Ishikawa (cell line): Measurements from ENCODE around the gene BRD7.

Experiments used
- CEBPB ChIP-seq: IDR thresholded peaks from 2 replicates; pipeline ENCODE4 v1.6.1; 2012
- CREB1 ChIP-seq: IDR thresholded peaks from 2 replicates; pipeline ENCODE4 v1.6.1; 2012; ENCODE audit warnings: low read depth
- EGR1 ChIP-seq: IDR thresholded peaks from 2 replicates; pipeline ENCODE4 v1.6.1; 2012
- EP300 ChIP-seq: IDR thresholded peaks from 2 replicates; pipeline ENCODE4 v1.6.1; 2012; ENCODE audit warnings: borderline replicate concordance
- FOXM1 ChIP-seq: IDR thresholded peaks from 2 replicates; pipeline ENCODE4 v1.6.1; 2012; ENCODE audit warnings: low read depth, borderline replicate concordance
- MAX ChIP-seq: IDR thresholded peaks from 2 replicates; pipeline ENCODE4 v1.6.1; 2012
- NFIC ChIP-seq: IDR thresholded peaks from 2 replicates; pipeline ENCODE4 v1.6.1; 2012
- RAD21 ChIP-seq: IDR thresholded peaks from 2 replicates; pipeline ENCODE4 v1.6.1; 2012; ENCODE audit warnings: low read depth
- REST ChIP-seq: IDR thresholded peaks from 2 replicates; pipeline ENCODE4 v1.6.1; 2012; ENCODE audit warnings: low read depth, mild to moderate bottlenecking
- TAF1 ChIP-seq: IDR thresholded peaks from 2 replicates; pipeline ENCODE4 v1.6.1; 2012; ENCODE audit warnings: low read depth, mild to moderate bottlenecking
- TCF12 ChIP-seq: IDR thresholded peaks from 2 replicates; pipeline ENCODE4 v1.6.1; 2012; ENCODE audit warnings: low read depth
- TEAD4 ChIP-seq: IDR thresholded peaks from 2 replicates; pipeline ENCODE4 v1.6.1; 2012
- USF1 ChIP-seq: IDR thresholded peaks from 2 replicates; pipeline ENCODE4 v1.6.1; 2012
- YY1 ChIP-seq: IDR thresholded peaks from 2 replicates; pipeline ENCODE4 v1.6.1; 2012; ENCODE audit warnings: low read depth
- ZBTB7A ChIP-seq: IDR thresholded peaks from 2 replicates; pipeline ENCODE4 v1.6.1; 2012; ENCODE audit warnings: low read depth

Gene BRD7

GRCh38 chr16:50384500-50385135, 15.8 kb upstream of the BRD7 start:
- TF ChIP-seq RAD21 (no peak), REST (no peak), TAF1 (no peak), EP300 (no peak), MAX (no peak), CREB1 (no peak), USF1 (no peak)

- TF ChIP-seq EGR1 (no peak), NFIC (no peak)
Observed at GRCh38 chr16:50381679-50382440, 13.1 kb upstream of the BRD7 start.

- TF ChIP-seq TCF12 = no peak
- no peak for TF ChIP-seq REST
- TF ChIP-seq NFIC = no peak
- TF ChIP-seq CEBPB = no peak
- TF ChIP-seq ZBTB7A = no peak
Observed at GRCh38 chr16:50378417-50378816, 9.6 kb upstream of the BRD7 start.

GRCh38 chr16:50377001-50377400, 8.2 kb upstream of the BRD7 start:
- no peak for TF ChIP-seq NFIC
- no peak for TF ChIP-seq RAD21
- TF ChIP-seq TAF1 = no peak
- no peak for TF ChIP-seq FOXM1
- TF ChIP-seq ZBTB7A = no peak
- no peak for TF ChIP-seq TCF12
- TF ChIP-seq EP300 = no peak
- no peak for TF ChIP-seq EGR1
- TF ChIP-seq USF1 = no peak
- no peak for TF ChIP-seq YY1
- TF ChIP-seq REST = no peak
- no peak for TF ChIP-seq CEBPB
- no peak for TF ChIP-seq TEAD4
- no peak for TF ChIP-seq MAX

GRCh38 chr16:50373780-50374179, 5.0 kb upstream of the BRD7 start:
- TF ChIP-seq EP300 = no peak
- TF ChIP-seq ZBTB7A = no peak
- no peak for TF ChIP-seq REST
- TF ChIP-seq TAF1 = no peak
- TF ChIP-seq USF1 = no peak
- no peak for TF ChIP-seq TCF12
- no peak for TF ChIP-seq NFIC
- TF ChIP-seq CEBPB = no peak
- no peak for TF ChIP-seq TEAD4
- no peak for TF ChIP-seq EGR1
- no peak for TF ChIP-seq MAX
- TF ChIP-seq RAD21 = no peak
- no peak for TF ChIP-seq FOXM1
